K562 (cell line): ENCODE measurements around the gene RNASE4. TPM values are rescaled to one million over a fixed set of nuclear protein-coding genes. Genes with fewer than 3 reads are reported as not detected.

Experiments
- ATAC-seq: fragments of 200-7000 bp; cut with Tn5 transposase; 3 replicates; pipeline ENCODE4 v1.9.1; 2020; ENCODE audit warnings: moderate library complexity
- BruUV-seq: library from RNA; stranded (reverse); fragments of 400-500 nt; replicated peaks from 2 replicates; lab custom pipeline; 2021; lab: Mats Ljungman, UMichigan
- CTCF ChIA-PET: fragments of 300-600 bp; formaldehyde crosslinking; extraction: SDS; loops from one replicate; lab custom pipeline; 2021; ENCODE audit warnings: low intra/inter-chr PET ratio; lab: Yijun Ruan, JAX
- POLR2A ChIA-PET: fragments of 300-600, 350-650 bp; sonication (Branson Sonifier 250); formaldehyde crosslinking; extraction: SDS; loops from one replicate; lab custom pipeline; 2021; ENCODE audit warnings: antibody characterized with exemption, inconsistent platforms; lab: Yijun Ruan, JAX
- DNase-seq, 4 experiments: peaks; one replicate each; pipeline versions ENCODE4 v3.0.0 to v3.0.0-alpha.2; 2011 to 2018; ENCODE audit warnings: low spot score in 3 of 4, mixed read lengths in 3 of 4; ENCODE audit errors: extremely low read depth in 1 of 4
- FAIRE-seq: peaks from 2 replicates; lab custom pipeline; 2011; peaks lifted over from hg19 to GRCh38; lab: Jason Lieb, UNC
- H2AFZ ChIP-seq: 2 replicates; pipeline ENCODE4 v1.6.0; 2011; ENCODE audit warnings: low read depth, low read length, control low read depth, inconsistent platforms
- H3K27ac ChIP-seq: fragments of 200-600 bp; 3 replicates; pipeline ENCODE4 v1.8.0; 2011; ENCODE audit warnings: low read depth, mild to moderate bottlenecking, control low read depth, inconsistent platforms, low read length, moderate library complexity, mixed read lengths; ENCODE audit errors: extremely low read depth
- H3K27me3 ChIP-seq, 2 experiments: fragments of 300-600 bp in 1 of 2; 2 replicates in 1 of 2; 3 replicates in 1 of 2; pipeline versions ENCODE4 v1.6.0 to v1.8.0; 2011; ENCODE audit warnings: inconsistent platforms in 2 of 2, low read length in 2 of 2, mild to moderate bottlenecking in 1 of 2, mixed read lengths in 1 of 2, moderate library complexity in 1 of 2; ENCODE audit not compliant: control insufficient read depth in 2 of 2, insufficient read depth in 2 of 2
- H3K36me3 ChIP-seq: fragments of 300-600 bp; 3 replicates; pipeline ENCODE4 v1.8.0; 2011; ENCODE audit warnings: mild to moderate bottlenecking, low read length, inconsistent platforms; ENCODE audit not compliant: control insufficient read depth, insufficient read depth
- H3K4me1 ChIP-seq, 2 experiments: fragments of 200-600 bp in 1 of 2; replicated peaks in 1 of 2; 2 replicates in 1 of 2; 3 replicates in 1 of 2; pipeline versions ENCODE4 v1.5.1 to v1.8.0; 2011; ENCODE audit warnings: inconsistent platforms in 2 of 2, low read length in 2 of 2, mild to moderate bottlenecking in 1 of 2, mixed read lengths in 1 of 2, moderate library complexity in 1 of 2; ENCODE audit not compliant: control insufficient read depth in 2 of 2, insufficient read depth in 2 of 2
- H3K4me2 ChIP-seq: 2 replicates; pipeline ENCODE4 v1.6.1; 2011; ENCODE audit warnings: low read length, control low read depth, inconsistent platforms, mixed read lengths; ENCODE audit not compliant: insufficient read depth
- H3K4me3 ChIP-seq: fragments of 200-600 bp; sonication (generic), shearing (Covaris generic); 2 replicates; pipeline ENCODE4 v1.5.1; 2016; ENCODE audit warnings: control low read depth, inconsistent platforms
- H3K79me2 ChIP-seq: fragments of 200-600 bp; 3 replicates; pipeline ENCODE4 v1.8.0; 2011; ENCODE audit warnings: low read length, inconsistent platforms; ENCODE audit not compliant: control insufficient read depth, insufficient read depth
- H3K9ac ChIP-seq, 2 experiments: 2 replicates each; pipeline versions ENCODE4 v1.6.0 to v1.6.1; 2011; ENCODE audit warnings: low read depth in 2 of 2, low read length in 2 of 2, control low read depth in 1 of 2, inconsistent platforms in 1 of 2, mild to moderate bottlenecking in 1 of 2, mixed read lengths in 1 of 2; ENCODE audit not compliant: insufficient read depth in 1 of 2
- H3K9me1 ChIP-seq: one replicate; pipeline ENCODE4 v1.6.0; 2011; ENCODE audit warnings: inconsistent platforms, mild to moderate bottlenecking, low read length, moderate library complexity; ENCODE audit not compliant: control insufficient read depth, insufficient read depth
- H3K9me3 ChIP-seq: replicated peaks from 2 replicates; pipeline ENCODE4 v1.5.1; 2011; ENCODE audit warnings: low read depth, low read length, inconsistent platforms; ENCODE audit not compliant: control insufficient read depth, insufficient read depth
- H4K20me1 ChIP-seq: replicated peaks from 2 replicates; pipeline ENCODE4 v1.6.1; 2011; ENCODE audit warnings: low read length, inconsistent platforms, mixed read lengths; ENCODE audit not compliant: control insufficient read depth, insufficient read depth
- CBFB ChIP-seq: sonication (generic); formaldehyde crosslinking; IDR thresholded peaks from 2 replicates; pipeline ENCODE4 v1.4.0; 2020; ENCODE audit warnings: mild to moderate bottlenecking, missing genetic modification reagents
- HES1 ChIP-seq: fragments of 450-650 bp; IDR thresholded peaks from 2 replicates; pipeline ENCODE4 v1.6.1; 2016; ENCODE audit warnings: low read depth, mild to moderate bottlenecking, moderate library complexity
- NEUROD1 ChIP-seq: fragments of 150-350 bp; IDR thresholded peaks from 2 replicates; pipeline ENCODE4 v1.6.1; 2014; ENCODE audit warnings: borderline replicate concordance, low read length, low read depth; ENCODE audit not compliant: partially characterized antibody
- PURB ChIP-seq: sonication (generic); formaldehyde crosslinking; IDR thresholded peaks from 2 replicates; pipeline ENCODE4 v1.9.0; 2021; ENCODE audit warnings: low read depth, mild to moderate bottlenecking, missing genetic modification reagents
- RFX5 ChIP-seq: IDR thresholded peaks from 2 replicates; pipeline ENCODE4 v1.6.1; 2011; ENCODE audit warnings: low read depth, mild to moderate bottlenecking, improper control_type of control experiment, low read length
- SLC30A9 ChIP-seq: fragments of 250-450 bp; sonication (Bioruptor Pico); IDR thresholded peaks from 2 replicates; pipeline ENCODE4 v1.8.0; 2022; ENCODE audit warnings: mild to moderate bottlenecking, moderate library complexity
- SRSF7 ChIP-seq: fragments of 200-400 bp; formaldehyde crosslinking; optimal IDR thresholded peaks from 2 replicates; pipeline ENCODE3; 2017; ENCODE audit warnings: mild to moderate bottlenecking, low read depth, low read length
- ZNF280B ChIP-seq: fragments of 250-450 bp; sonication (Bioruptor Pico); IDR thresholded peaks from 2 replicates; pipeline ENCODE4 v1.5.1; 2021; ENCODE audit warnings: mild to moderate bottlenecking
- WGBS: fragments of 100-300 bp; shearing (Covaris generic); methylation state at CpG from one replicate; pipeline ENCODE4 v1.1.6; 2016; ENCODE audit warnings: low coverage, mixed read lengths; ENCODE audit not compliant: insufficient coverage; ENCODE audit errors: missing lambda C conversion rate; 5-methylcytosine and 5-hydroxymethylcytosine counted together
- in situ Hi-C: fragments of 300-500 bp; cut with MboI; formaldehyde crosslinking; loops from 4 replicates; pipeline ENCODE4 v1.15.0; 2018; ENCODE audit warnings: inconsistent platforms, mixed read lengths
- intact Hi-C: fragments of 100-400 bp; cut with micrococcal nuclease; formaldehyde crosslinking; loops from 2 replicates; pipeline ENCODE4 v1.14.2; 2022
- polyA plus RNA-seq, 8 experiments: library from polyadenylated mRNA; depleted of rRNA in 4 of 8; stranded (reverse) in 5 of 8; unstranded in 3 of 8; fragments of >200 nt; fragmentation: Nextera tagmentation in 2 of 8; fragmentation: Illumina TruSeq in 1 of 8; extraction: Ambion mirVana in 2 of 8; extraction: Trizol in 1 of 8; gene quantifications; 2 replicates each; pipeline versions ENCODE4 v1.2.1 to v1.2.3, GENCODE V29; 2011 to 2014; ENCODE audit warnings: inconsistent platforms in 1 of 8, missing spikeins in 1 of 8
- total RNA-seq, 7 experiments: library from RNA; depleted of rRNA in 6 of 7; stranded (reverse); fragments of >200 nt in 6 of 7; fragmentation: Illumina TruSeq in 2 of 7; extraction: Trizol in 2 of 7; gene quantifications; 2 replicates each; pipeline versions ENCODE4 v1.2.1 to v1.2.3, GENCODE V29; 2011 to 2021; ENCODE audit warnings: low replicate concordance in 1 of 7

RNASE4 gene
- total and polyA plus RNA-seq, 9 of the 15 experiments (the other 6 are each of a cell fraction or from before 2014, with no cell fraction given): 0.09 to 0.22 (median 0.13) TPM; not detected in 2

- H3K4me1 ChIP-seq: no peaks in the 10 kb centered on the region
- CTCF ChIA-PET: no interaction called here
- no peaks in the 10 kb centered on the region for H3K36me3 ChIP-seq
- H3K79me2 ChIP-seq: no peaks in the 10 kb centered on the region
- WGBS: 15% methylated on average over 3 of the region's 3 CpGs
- H2AFZ ChIP-seq: no peak overlapping the region
- intact Hi-C loops: no loop called here
- H3K4me2 ChIP-seq: no peak overlapping the region
- POLR2A ChIA-PET: interaction anchor here (0.7 kb wide), 1 partner anchor 12 kb away, joined by 3 read pairs; no protein-coding TSS in a partner anchor
- H4K20me1 ChIP-seq: no peaks in the 10 kb centered on the region
- H3K27me3 ChIP-seq: 0 out of 5 replicates have a peak, but pooled peaks cover 0 to under 1% of the 10 kb centered on the region in 2 experiments
- TF ChIP-seq SLC30A9 (CRISPR knock-in tag): no peak
- TF ChIP-seq RFX5: no peak
- TF ChIP-seq NEUROD1: no peak
- no peak for TF ChIP-seq PURB (CRISPR knock-in tag)
- no peak for TF ChIP-seq SRSF7
- H3K9me1 ChIP-seq: no peaks in the 10 kb centered on the region
- DNase-seq (no peak), FAIRE-seq (no peak), ATAC-seq (no peak)
- H3K27ac ChIP-seq: no peak overlapping the region
- H3K4me3 ChIP-seq: no peak overlapping the region
- H3K9ac ChIP-seq: no peak overlapping the region
- no TSS peak for BruUV-seq
- in situ Hi-C loops: no loop called here
- no peaks in the 10 kb centered on the region; the same call in 1 of the 2 replicates for H3K9me3 ChIP-seq
Observed at GRCh38 chr14:20746566-20746965, 62.2 kb downstream of the RNASE4 start.

GRCh38 chr14:20748439-20748838, 64.1 kb downstream of the RNASE4 start:
- Histone ChIP-seq H3K27ac (no peak overlapping the region), H3K27me3 (no peaks in the 10 kb centered on the region), H3K36me3 (no peaks in the 10 kb centered on the region), H3K9ac (no peak overlapping the region), H3K9me3 (peaks cover 7% of the 10 kb centered on the region), H4K20me1 (no peaks in the 10 kb centered on the region), H3K79me2 (no peaks in the 10 kb centered on the region), H3K9me1 (no peaks in the 10 kb centered on the region), H3K4me2 (no peak overlapping the region), H3K4me1 (no peaks in the 10 kb centered on the region)
- DNase-seq: no peak
- BruUV-seq: no TSS peak
- WGBS: 0% methylated on average over 2 of the region's 2 CpGs
- in situ Hi-C loops (no loop called here), intact Hi-C loops (no loop called here)
- ChIA-PET POLR2A (no interaction called here), CTCF (no interaction called here)
- no peak for TF ChIP-seq HES1
- no peak for TF ChIP-seq CBFB
- TF ChIP-seq SLC30A9 (CRISPR knock-in tag): no peak
- no peak for TF ChIP-seq ZNF280B (CRISPR knock-in tag)
- TF ChIP-seq, all 486 proteins: peak for 0
- no peak overlapping the region for H2AFZ ChIP-seq
- ATAC-seq (no peak), FAIRE-seq (no peak)
- H3K4me3 ChIP-seq: no peak overlapping the region
